Peyer's patch (tissue), 4 donors: ENCODE measurements around the gene TBC1D12.

Source experiments
- CTCF ChIP-seq, 6 experiments: fragments of 450-650 bp in 4 of 6; fragments of 200-600 bp in 2 of 6; sonication (generic) in 1 of 6; IDR thresholded peaks; one replicate each; pipeline ENCODE4 v1.5.1; 2017 to 2019; ENCODE audit warnings: antibody characterized with exemption in 6 of 6, mild to moderate bottlenecking in 3 of 6, moderate library complexity in 1 of 6
- POLR2A ChIP-seq, 2 donors: fragments of 450-650 bp; IDR thresholded peaks; one replicate each; pipeline ENCODE4 v1.5.1; 2017; ENCODE audit warnings: antibody characterized with exemption in 2 of 2, mild to moderate bottlenecking in 2 of 2, moderate library complexity in 2 of 2

GRCh38 chr10:94443549-94443948, 41.2 kb downstream of the TBC1D12 start:
- TF ChIP-seq CTCF (IDR thresholded peaks at IDR 0.05): no peak
- TF ChIP-seq POLR2A (IDR thresholded peaks at IDR 0.05): no peak
